ENCODE measurements around the gene NAGPA. TPM values are rescaled to one million over a fixed set of nuclear protein-coding genes. Genes with fewer than 3 reads are reported as not detected.

NAGPA gene
- total and polyA plus RNA-seq, 2 of the 8 experiments (the other 6 are each of a cell fraction or from before 2014, with no cell fraction given), result 10.1 to 13.2 TPM

DNA sequence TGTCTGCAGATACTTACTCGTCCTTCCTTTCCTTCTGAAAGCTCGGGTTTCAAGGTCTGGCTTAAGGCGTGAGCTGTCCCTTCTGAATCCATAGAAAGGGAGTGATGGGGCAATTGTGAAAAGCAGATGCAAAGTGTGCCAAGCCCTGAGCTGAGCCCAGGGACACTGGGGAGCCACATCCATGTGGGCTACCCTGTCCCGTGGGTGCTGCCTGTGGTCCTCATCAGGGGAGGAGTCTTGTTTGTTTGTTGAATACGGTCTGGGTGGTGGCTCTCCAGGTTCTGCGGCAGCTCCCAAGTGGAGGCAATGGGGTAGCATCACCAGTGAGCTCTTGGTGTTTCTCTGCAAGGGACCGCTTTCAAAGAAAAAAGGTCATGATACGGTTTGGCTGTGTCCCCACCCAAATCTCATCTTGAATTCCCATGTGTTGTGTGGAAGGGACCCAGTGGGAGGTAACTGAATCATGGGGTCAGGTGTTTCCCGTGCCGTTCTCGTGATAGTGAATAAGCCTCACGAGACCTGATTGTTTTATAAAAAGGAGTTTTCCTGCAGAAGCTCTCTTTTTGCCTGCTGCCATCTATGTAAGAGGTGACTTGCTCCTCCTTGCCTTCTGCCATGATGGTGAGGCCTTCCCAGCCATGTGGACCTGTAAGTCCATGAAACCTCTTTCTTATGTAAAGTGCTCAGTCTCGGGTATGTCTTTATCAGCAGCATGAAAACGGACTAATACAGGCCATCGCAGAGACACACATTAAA is 36.9 kb upstream of the NAGPA start:
- Histone ChIP-seq H2BK5ac (ENCODE audit: low read depth, low read length) (no peak overlapping the region), H3K14ac (ENCODE audit: insufficient read length) (no peak overlapping the region), H3K4me2 (ENCODE audit: insufficient read depth in 1 of 2, low read depth in 2 of 2, low read length in 2 of 2) (no peak overlapping the region), H2BK120ac (replicated peaks; ENCODE audit: low read depth, low read length) (no peak overlapping the region), H3K27ac (ENCODE audit: low read depth, low read length) (no peak overlapping the region), H3K56ac (replicated peaks; ENCODE audit: insufficient read length, low read depth, low read length) (no peak overlapping the region), H3K9me3 (ENCODE audit: insufficient read depth in 2 of 2, low read depth in 1 of 2, low read length in 1 of 2) (no peaks in the 10 kb centered on the region), H3K23me2 (ENCODE audit: low read depth, low read length) (peaks cover 6% of the 10 kb centered on the region), H3K36me3 (ENCODE audit: control insufficient read depth in 2 of 4, insufficient read depth in 4 of 4, low read length in 3 of 4) (peaks cover 0 to 11% (median 5%) of the 10 kb centered on the region in 4 experiments; a peak in 4 of 8 replicates), H3K79me2 (ENCODE audit: control insufficient read depth in 1 of 2, insufficient read depth in 2 of 2, low read length in 2 of 2) (peaks cover 7 to 22% of the 10 kb centered on the region in 2 experiments), H3K27me3 (replicated peaks in 1 of 4; ENCODE audit: control insufficient read depth in 3 of 4, extremely low read depth in 1 of 4, insufficient read depth in 3 of 4, low read length in 3 of 4) (0 out of 7 replicates have a peak, but pooled peaks cover 0 to 3% (median 0%) of the 10 kb centered on the region in 4 experiments), H4K5ac (ENCODE audit: insufficient read length, low read depth, low read length) (no peak overlapping the region), H2BK20ac (ENCODE audit: low read length) (no peak overlapping the region), H2BK15ac (ENCODE audit: low read length) (no peak overlapping the region), H3K9ac (replicated peaks in 1 of 4; ENCODE audit: extremely low read depth in 1 of 4, low read depth in 3 of 4, low read length in 3 of 4) (no peak overlapping the region), H3K18ac (ENCODE audit: extremely low read depth, low read length) (no peak overlapping the region), H3K4me1 (replicated peaks in 1 of 4; ENCODE audit: control insufficient read depth in 3 of 4, insufficient read depth in 4 of 4, low read length in 3 of 4) (peaks cover 0 to 6% (median 5%) of the 10 kb centered on the region in 4 experiments; a peak in 5 of 7 replicates), H3K4me3 (ENCODE audit: extremely low read depth in 1 of 4, insufficient read depth in 2 of 4, low read depth in 3 of 4, low read length in 4 of 4) (no peak overlapping the region), H4K91ac (replicated peaks; ENCODE audit: insufficient read length, low read length) (peak overlapping the region; percentile 52), H2AK5ac (ENCODE audit: low read depth, low read length) (no peak overlapping the region), H2AFZ (ENCODE audit: low read length) (no peak overlapping the region), H2BK12ac (ENCODE audit: low read depth, low read length) (no peak overlapping the region), H3K79me1 (ENCODE audit: low read depth, low read length) (peaks cover 4% of the 10 kb centered on the region; the same call in 1 of the 2 replicates), H4K20me1 (replicated peaks in 1 of 2; ENCODE audit: control insufficient read depth in 1 of 2, insufficient read depth in 2 of 2, low read length in 2 of 2) (peaks cover 0 to 1% of the 10 kb centered on the region in 2 experiments), H4K8ac (ENCODE audit: extremely low read depth, insufficient read depth, low read length) (peak overlapping the region; percentile 62; the same call in 1 of the 2 replicates), H3K23ac (ENCODE audit: insufficient read length) (no peak overlapping the region), H3K4ac (replicated peaks; ENCODE audit: insufficient read length, low read depth, low read length) (no peak overlapping the region)
- WGBS, 2 experiments (ENCODE audit: extremely low coverage in 1 of 2, insufficient coverage in 1 of 2, insufficient read length in 1 of 2, insufficient replicate concordance in 2 of 2, low coverage in 1 of 2, low lambda C conversion rate in 2 of 2, missing lambda C conversion rate in 1 of 2), result 83% methylated on average over 15 of the region's 15 CpGs; no CpG with 5 or more reads in 1 of the 2 experiments
- POLR2A ChIA-PET (ENCODE audit: partially characterized antibody), result interaction anchor here (0.9 to 2.5 kb wide), 3 partner anchors 10 to 28 kb away, joined by 3 to 12 read pairs (median 3); no protein-coding TSS in a partner anchor
- no peak for TF ChIP-seq ZNF274 (IDR thresholded peaks at IDR 0.05; ENCODE audit: borderline replicate concordance, extremely low read depth, low read length)
- no peak for TF ChIP-seq POLR2AphosphoS5 (IDR thresholded peaks at IDR 0.05; ENCODE audit: low read depth, low read length)
- no peak for TF ChIP-seq NRF1 (IDR thresholded peaks at IDR 0.05; ENCODE audit: low read depth, low read length)
- TF ChIP-seq JUN (IDR thresholded peaks at IDR 0.05; ENCODE audit: low read depth, low read length), result no peak
- TF ChIP-seq, protein P1, sequence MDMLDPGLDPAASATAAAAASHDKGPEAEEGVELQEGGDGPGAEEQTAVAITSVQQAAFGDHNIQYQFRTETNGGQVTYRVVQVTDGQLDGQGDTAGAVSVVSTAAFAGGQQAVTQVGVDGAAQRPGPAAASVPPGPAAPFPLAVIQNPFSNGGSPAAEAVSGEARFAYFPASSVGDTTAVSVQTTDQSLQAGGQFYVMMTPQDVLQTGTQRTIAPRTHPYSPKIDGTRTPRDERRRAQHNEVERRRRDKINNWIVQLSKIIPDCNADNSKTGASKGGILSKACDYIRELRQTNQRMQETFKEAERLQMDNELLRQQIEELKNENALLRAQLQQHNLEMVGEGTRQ (IDR thresholded peaks at IDR 0.05; ENCODE audit: low read length), result no peak
- no peak for TF ChIP-seq HDAC2 (IDR thresholded peaks at IDR 0.05; ENCODE audit: borderline replicate concordance in 1 of 2, low read depth in 2 of 2, low read length in 2 of 2)
- no peak for TF ChIP-seq CREB1 (IDR thresholded peaks at IDR 0.05)
- TF ChIP-seq ATF2 (IDR thresholded peaks at IDR 0.05; ENCODE audit: low read length), result no peak
- TF ChIP-seq TAF1 (IDR thresholded peaks at IDR 0.05; ENCODE audit: low read depth, low read length), result no peak
- CTCF ChIA-PET (ENCODE audit: partially characterized antibody), result interaction anchor here (1.1 to 27.9 kb wide), 2 partner anchors 17 to 96 kb away, joined by 3 to 625 read pairs; partner anchors contain the start of gene C16orf89
- FAIRE-seq (no peak), DNase-seq (ENCODE audit: low read depth in 1 of 2, low spot score in 2 of 2) (no peak)

Data from H1 (cell line).